ENCODE results near the gene KCNH8. TPM values are rescaled to one million over a fixed set of nuclear protein-coding genes. Genes with fewer than 3 reads are reported as not detected.

Gene KCNH8
- total RNA-seq, 1 experiment from 2014 or later = not detected

DNA sequence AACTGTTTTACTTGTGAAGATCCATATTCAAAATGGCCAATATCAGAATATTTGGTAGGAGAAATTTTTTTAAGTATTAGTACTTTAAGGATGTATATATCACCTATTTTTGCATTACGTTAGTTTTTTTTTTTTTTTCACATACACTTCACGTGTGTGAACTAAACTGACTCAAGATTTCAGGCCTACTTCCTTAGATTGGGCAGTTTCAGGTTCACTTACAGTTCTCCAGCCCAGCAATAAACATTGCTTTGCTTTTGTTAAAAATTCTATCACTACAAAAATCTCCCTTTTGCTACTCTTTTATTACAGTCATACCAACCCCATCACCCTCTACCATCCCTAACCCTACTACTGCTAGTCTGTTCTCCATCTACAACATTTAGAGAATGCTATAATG, 183.6 kb downstream of the KCNH8 start:
- in situ Hi-C loops (cut with HindIII; ENCODE audit: low pct_unique_long_range_greater_than_20kb, low sequenced_read_pairs) = no loop called here

DNA sequence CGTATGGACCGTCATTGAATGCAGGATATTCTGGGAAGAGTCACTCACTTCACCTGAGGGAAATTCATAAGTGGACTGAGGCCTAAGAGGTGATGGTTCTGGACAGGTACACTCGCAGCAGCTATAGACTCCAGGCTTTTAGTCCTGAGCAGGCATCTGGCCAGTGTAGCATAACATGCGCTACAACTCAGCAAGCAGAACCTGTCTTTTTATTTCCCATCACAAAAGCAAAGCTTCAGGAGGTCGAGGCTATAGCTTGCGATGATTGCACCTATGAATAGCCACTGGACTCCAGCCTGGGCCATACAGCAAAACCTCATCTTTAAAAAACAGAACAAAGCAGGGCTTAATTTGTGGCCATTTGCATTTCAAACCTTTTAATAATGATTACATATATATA, 185.8 kb downstream of the KCNH8 start:
- no peak for DNase-seq (ENCODE audit: low read depth)
- in situ Hi-C loops (cut with HindIII; ENCODE audit: low pct_unique_long_range_greater_than_20kb, low sequenced_read_pairs) = no loop called here

More for the DNA sequence above, 183.6 kb downstream of the KCNH8 start:
- DNase-seq (ENCODE audit: low read depth) = no peak

DNA sequence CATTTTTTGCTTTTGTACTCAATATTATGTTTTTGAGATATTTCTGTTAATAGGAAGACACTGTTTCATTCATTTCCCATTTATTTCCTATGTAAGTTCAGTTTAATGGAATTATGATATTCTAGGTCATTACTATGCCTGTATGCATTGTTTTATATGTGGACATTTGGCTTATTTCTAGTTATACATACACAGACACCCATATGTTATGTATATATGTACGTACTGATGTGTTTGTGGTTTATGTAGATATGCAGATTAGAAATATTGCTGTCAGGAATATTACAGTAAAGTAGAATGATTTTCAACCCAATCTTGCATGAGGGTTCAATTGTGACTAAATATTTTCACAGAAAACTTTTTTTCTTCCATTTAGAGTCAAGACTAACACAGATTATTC, 190.5 kb downstream of the KCNH8 start:
- DNase-seq (ENCODE audit: low read depth) = no peak
- in situ Hi-C loops (cut with HindIII; ENCODE audit: low pct_unique_long_range_greater_than_20kb, low sequenced_read_pairs) = no loop called here

DNA sequence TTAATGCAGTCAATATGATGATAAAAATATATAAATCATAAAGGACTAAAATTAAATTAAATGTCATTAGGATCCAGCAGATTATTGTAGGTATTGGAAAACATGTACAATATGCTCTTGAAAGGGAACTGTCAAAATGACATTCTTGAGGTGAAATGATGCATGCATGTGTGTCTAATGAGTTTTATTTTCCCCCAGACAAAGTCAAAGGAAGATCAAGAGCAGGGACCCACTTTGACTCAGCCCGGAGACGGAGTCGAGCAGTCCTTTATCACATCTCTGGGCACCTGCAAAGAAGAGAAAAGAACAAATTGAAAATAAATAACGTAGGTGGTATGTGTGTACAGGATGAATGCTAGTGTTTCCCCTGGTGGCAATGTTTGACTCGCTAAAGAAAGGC, 194.1 kb downstream of the KCNH8 start:
- DNase-seq (ENCODE audit: low read depth) = no peak
- in situ Hi-C loops (cut with HindIII; ENCODE audit: low pct_unique_long_range_greater_than_20kb, low sequenced_read_pairs) = no loop called here

DNA sequence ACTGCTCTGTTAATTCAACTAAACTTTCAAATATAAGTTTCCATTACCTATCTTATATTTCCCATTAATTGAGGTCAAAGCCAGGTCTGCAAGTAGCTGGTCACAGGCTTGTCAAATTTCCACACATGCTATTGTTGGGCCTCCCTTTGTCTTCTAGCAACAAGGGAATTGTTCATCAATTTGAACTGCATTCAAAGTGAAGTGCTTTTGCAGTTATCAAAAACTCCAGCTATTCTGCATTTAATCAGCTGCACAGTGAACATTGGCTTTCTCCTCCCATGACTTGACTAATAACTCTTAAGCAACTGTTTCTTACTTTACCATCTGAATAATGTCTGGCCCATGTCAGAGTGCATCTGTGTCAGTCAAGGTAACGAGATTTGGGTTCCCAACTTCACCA, 198.4 kb downstream of the KCNH8 start:
- no peak for DNase-seq (ENCODE audit: low read depth)
- in situ Hi-C loops (cut with HindIII; ENCODE audit: low pct_unique_long_range_greater_than_20kb, low sequenced_read_pairs) = no loop called here

DNA sequence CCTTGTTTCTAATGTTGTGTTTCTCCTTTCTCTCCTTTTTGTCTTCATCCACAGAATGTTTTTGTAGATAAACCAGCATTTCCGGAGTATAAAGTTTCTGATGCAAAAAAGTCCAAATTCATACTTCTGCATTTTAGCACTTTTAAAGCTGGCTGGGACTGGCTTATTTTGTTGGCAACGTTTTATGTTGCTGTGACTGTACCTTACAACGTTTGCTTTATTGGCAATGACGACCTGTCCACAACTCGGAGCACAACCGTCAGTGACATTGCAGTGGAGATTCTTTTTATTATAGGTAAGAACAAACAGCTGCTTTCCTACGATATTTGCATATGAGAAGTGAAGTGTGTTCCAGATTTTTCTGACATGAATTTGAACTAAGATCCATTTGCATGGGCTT, 199.4 kb downstream of the KCNH8 start:
- no peak for DNase-seq (ENCODE audit: low read depth)
- in situ Hi-C loops (cut with HindIII; ENCODE audit: low pct_unique_long_range_greater_than_20kb, low sequenced_read_pairs) = no loop called here

DNA sequence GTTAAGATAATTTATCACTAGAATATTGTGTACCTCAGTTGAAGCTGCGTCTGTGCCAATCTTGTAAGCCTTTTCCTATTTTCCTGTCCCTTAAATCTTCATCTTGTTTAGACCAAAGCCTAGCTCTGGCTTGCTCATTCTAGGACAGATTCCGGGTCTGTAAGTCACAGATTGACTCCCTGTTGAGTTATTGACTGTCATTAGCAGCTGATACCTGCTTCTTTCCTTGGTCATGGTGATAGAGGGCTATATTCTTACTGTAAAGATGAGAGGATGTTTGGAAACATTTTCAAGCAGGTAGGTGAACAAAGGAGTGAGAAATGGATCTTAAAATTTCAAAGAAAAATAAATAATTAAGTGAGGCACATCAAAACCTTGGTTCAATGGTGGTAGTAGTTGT, 200.2 kb downstream of the KCNH8 start:
- in situ Hi-C loops (cut with HindIII; ENCODE audit: low pct_unique_long_range_greater_than_20kb, low sequenced_read_pairs) = no loop called here
- no peak for DNase-seq (ENCODE audit: low read depth)

DNA sequence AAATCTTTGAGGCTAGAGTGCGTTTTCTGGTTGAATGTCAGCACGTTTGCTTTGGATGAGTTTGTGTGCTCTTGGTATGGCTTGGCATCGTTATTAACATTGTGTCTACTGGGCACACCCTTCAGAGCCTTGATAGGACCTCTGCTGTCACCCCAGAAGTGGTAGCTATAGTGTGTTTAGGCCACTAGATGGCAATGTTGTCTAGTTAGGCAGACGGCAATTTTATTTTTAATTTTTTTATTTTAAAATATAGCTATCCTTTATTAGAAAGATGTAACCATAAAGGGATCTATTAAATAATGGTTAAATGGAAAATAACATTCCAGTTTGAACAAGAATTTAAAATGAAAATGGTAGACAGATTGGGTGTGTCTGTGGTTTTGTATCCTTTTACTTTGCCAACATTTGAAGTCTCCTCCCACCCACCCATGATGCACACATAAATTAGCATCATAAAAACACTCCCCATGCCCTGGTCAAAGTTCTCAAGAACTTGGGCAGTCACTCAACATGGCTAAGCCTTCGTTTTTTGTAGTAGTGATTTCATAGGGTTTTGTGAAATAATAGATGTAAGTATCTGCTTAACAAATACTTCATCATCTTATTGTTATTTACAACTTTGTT, 200.7 kb downstream of the KCNH8 start:
- DNase-seq (ENCODE audit: low read depth) = no peak
- in situ Hi-C loops (cut with HindIII; ENCODE audit: low pct_unique_long_range_greater_than_20kb, low sequenced_read_pairs) = no loop called here

DNA sequence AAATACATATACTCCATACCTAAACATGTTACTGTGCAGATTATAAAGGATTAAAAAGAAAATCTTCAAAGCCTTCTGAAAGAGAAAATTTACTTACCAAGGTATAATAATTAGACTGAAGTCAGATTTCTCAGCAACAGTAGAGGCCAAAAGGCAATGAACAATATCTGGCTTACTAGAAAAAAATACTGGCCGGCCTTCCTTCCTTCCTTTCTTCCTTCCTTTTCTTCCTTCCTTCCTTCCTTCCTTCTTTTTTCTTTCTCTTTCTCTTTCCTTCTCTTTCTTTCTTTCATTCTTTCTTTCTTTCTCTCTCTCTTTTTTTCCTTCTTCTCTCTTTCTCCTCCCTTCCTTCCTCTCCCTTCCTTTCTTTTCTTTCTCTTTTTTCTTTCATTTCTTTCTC, 209.6 kb downstream of the KCNH8 start:
- DNase-seq (ENCODE audit: low read depth) = no peak
- in situ Hi-C loops (cut with HindIII; ENCODE audit: low pct_unique_long_range_greater_than_20kb, low sequenced_read_pairs) = no loop called here

DNA sequence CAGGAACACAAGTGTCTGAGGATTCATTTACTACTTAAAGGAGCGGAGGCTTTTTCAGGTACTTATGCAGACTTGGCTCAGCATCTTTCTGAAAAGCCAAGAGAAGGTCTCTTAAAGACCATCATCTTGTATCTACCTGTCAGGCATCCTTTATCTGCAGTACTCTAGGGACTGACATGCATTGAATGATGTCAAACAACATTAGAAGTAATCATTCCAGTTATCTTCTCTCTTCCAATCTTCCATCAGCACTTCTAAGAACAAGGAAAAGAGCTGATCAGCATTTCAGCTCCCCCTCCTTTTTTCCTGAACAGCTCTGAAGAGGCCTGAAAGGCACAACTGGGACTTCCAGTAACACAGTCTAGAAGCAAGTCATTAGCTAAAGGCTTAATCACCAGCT, 214.8 kb downstream of the KCNH8 start:
- in situ Hi-C loops (cut with HindIII; ENCODE audit: low pct_unique_long_range_greater_than_20kb, low sequenced_read_pairs) = no loop called here

DNA sequence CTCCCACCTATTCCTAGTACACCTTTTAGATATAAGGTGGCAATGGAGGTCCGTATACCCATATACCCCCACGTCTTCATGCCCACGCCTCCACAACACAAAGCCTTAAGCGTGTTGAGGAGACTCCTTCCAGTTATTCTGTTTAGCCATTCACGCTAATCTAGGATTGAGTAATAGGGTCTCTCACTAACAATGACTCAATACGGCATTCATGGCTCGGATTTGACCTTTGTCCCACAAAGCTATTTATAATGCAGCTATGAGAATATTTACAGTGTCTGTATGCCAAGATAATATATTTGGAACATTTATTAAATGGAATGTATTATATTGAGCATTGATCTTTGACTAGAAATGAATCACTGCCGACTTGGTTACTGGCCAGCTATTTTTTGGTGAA, 215.8 kb downstream of the KCNH8 start:
- in situ Hi-C loops (cut with HindIII; ENCODE audit: low pct_unique_long_range_greater_than_20kb, low sequenced_read_pairs) = no loop called here
- DNase-seq (ENCODE audit: low read depth) = no peak

More for the DNA sequence above, 214.8 kb downstream of the KCNH8 start:
- no peak for DNase-seq (ENCODE audit: low read depth)

DNA sequence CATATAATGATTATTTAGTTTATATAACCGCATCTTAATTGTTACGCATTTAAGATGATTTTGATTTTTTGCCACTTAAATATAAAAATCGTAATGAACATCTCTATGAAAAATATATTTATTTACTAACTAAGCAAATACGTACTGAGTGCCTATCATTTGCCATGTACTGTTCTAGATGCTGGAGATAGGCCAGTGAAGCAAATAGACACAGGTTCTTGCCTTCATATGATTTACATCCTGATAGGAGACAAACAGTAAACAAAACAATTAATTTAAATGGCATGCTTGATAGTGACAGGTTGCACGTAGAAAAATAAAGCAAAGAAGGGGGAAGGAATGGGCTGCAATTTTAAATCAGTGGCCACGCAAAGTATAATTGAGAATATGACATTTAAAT, 217.2 kb downstream of the KCNH8 start:
- in situ Hi-C loops (cut with HindIII; ENCODE audit: low pct_unique_long_range_greater_than_20kb, low sequenced_read_pairs) = no loop called here
- no peak for DNase-seq (ENCODE audit: low read depth)

DNA sequence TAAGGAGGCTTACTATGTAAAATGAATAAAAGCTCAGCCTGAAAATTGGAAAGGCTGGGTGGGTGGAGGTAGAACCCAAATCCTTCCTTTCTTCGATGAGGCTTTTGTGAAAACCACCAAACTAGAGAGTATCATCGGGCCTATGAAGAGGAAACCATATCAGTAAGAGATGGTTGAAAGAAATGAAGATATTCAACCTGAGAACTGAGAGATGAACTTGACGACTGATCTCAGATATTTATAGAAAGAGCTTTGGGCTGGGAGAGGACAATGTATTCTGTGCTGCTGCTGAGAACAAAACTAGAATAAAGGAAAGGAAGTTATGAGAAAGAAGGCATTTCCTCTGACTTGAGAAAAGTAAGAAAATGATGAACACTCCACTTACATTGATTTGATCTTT, 236.6 kb downstream of the KCNH8 start:
- in situ Hi-C loops (cut with HindIII; ENCODE audit: low pct_unique_long_range_greater_than_20kb, low sequenced_read_pairs) = no loop called here
- DNase-seq (ENCODE audit: low read depth) = no peak

DNA sequence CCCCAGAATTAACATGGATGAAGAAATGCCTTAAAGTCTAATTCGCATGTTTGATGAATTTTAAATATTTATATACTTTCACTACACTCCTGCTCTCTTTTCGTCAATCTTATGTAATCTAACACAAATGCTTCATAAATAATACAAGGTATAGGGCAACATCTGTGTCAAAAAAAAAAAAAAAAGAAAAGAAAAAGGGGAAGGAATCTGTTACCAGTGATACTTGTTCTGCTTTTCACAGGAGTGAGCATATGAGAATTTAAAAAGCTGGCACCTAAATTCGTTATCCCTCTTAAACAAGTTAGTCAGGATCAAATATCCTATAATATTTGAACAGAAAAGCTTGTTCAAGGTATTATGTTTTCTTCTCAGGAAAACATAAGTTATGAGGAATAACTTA, 243.8 kb downstream of the KCNH8 start:
- in situ Hi-C loops (cut with HindIII; ENCODE audit: low pct_unique_long_range_greater_than_20kb, low sequenced_read_pairs) = no loop called here
- no peak for DNase-seq (ENCODE audit: low read depth)

DNA sequence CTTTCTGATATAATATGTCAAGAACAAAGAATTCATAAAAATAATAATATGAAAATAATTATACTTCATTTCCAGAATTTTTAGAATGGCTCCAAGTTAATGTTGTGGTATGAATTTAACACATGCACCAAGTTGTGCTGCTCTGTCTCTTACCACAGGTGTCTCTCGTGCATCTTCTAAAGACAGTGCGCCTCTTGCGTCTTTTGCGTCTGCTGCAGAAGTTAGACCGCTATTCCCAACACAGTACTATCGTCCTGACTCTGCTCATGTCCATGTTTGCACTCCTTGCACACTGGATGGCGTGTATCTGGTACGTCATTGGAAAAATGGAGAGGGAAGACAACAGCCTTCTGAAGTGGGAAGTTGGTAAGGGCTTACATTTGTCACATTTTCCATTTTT, 246.6 kb downstream of the KCNH8 start:
- in situ Hi-C loops (cut with HindIII; ENCODE audit: low pct_unique_long_range_greater_than_20kb, low sequenced_read_pairs) = no loop called here

DNA sequence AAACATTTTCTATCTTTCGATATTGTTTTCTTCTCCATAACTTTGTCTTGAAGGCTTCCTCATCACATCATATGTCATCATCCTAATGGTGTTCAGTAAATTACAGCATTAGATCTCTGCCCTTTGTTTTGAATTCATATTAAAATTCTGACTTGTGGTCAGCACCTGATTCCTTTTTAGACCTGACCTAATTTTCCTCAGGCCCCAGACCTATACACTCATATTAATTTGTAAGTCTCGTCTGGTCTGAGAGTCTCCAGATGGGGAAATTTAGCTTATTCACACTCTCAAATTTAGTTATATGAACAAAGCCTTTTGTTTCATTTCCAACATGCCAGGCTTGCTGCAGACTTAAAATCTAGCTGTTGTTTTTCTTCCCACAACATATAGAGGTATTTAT, 248.4 kb downstream of the KCNH8 start:
- in situ Hi-C loops (cut with HindIII; ENCODE audit: low pct_unique_long_range_greater_than_20kb, low sequenced_read_pairs) = no loop called here
- DNase-seq (ENCODE audit: low read depth) = no peak

More for the DNA sequence above, 246.6 kb downstream of the KCNH8 start:
- DNase-seq (ENCODE audit: low read depth) = no peak

DNA sequence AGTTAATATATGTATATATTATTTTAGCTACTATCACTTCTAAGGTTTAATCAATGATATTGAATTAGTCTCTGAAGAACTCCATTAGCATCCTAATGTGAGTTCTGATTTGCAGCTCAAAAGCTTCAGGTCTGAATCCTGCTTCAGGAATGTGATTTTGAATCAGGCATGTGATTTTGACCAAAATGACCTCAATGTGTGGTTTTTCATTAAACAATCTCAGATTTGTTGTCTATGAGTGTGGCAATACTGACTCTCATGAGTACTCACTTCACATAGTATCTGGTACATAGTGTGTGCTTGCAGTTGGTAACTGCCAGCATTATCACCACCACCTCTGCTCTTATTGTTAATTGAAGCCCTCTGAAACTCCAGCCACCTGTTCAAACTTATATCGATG, 251.0 kb downstream of the KCNH8 start:
- in situ Hi-C loops (cut with HindIII; ENCODE audit: low pct_unique_long_range_greater_than_20kb, low sequenced_read_pairs) = no loop called here
- DNase-seq (ENCODE audit: low read depth) = no peak

DNA sequence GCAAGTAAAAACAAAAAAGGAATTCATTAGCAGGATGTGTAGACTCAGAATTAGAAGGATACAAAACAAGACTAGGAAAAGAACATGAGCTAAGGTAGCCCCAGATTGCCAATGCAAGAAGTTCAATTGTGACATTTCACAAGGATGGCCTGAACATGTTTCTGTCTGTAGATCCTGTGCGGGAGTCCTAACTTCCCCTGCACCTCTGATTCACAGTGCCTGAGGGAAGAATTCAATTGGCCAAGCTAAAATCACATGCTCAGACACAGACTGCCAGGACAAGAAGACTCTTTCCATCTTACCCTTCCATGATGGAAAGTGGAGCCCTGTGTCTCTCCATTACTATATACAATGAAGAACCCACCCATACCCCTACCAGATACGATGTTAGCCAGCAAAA, 251.5 kb downstream of the KCNH8 start:
- DNase-seq (ENCODE audit: low read depth) = no peak
- in situ Hi-C loops (cut with HindIII; ENCODE audit: low pct_unique_long_range_greater_than_20kb, low sequenced_read_pairs) = no loop called here

DNA sequence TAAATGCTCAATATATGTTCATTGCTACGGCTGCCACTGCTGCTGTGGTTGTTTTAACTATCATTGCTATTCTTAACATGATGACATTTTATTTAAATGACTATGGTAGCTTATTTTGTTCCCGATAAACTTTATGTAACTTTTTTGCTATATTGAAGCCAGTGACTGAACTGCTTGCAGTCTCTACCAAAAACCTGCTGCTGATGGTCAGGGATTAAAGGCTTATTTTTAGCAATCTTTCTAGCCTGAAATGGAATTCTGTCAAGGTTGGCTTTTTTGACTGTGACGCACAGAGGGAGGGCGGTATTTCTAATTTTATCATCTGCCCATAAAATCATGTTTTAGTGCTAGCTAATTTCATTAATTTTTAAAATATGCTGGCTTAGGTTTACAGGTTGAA, 271.8 kb downstream of the KCNH8 start:
- in situ Hi-C loops (cut with HindIII; ENCODE audit: low pct_unique_long_range_greater_than_20kb, low sequenced_read_pairs) = no loop called here
- no peak for DNase-seq (ENCODE audit: low read depth)

DNA sequence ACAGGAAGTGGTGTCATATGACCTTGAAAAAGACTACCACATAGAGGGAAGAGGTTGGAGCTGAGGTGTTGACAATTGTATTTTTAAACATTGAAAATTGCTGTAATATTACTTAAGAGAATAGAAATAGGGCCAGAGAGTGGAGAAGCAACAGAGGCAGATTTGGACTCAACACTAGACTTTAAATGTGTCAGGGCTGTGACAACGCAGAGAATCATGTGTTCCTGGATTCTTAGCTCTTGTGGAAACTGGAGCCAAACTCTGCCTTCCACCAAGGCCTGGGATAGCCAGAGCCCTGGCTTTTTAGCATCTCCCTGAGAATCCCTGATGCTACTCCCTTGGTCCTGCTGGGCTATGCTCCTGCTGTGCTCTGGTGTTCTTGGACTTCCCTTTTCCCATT, 277.5 kb downstream of the KCNH8 start:
- in situ Hi-C loops (cut with HindIII; ENCODE audit: low pct_unique_long_range_greater_than_20kb, low sequenced_read_pairs) = no loop called here

More for the DNA sequence above, 277.5 kb downstream of the KCNH8 start:
- no peak for DNase-seq (ENCODE audit: low read depth)

All from Caki2 (cell line).